K562 (cell line): ENCODE data around the gene MTMR10. TPM values are rescaled to one million over a fixed set of nuclear protein-coding genes. Genes with fewer than 3 reads are reported as not detected.

Experiments used
- ATAC-seq: fragments of 200-7000 bp; cut with Tn5 transposase; 3 replicates; pipeline ENCODE4 v1.9.1; 2020; ENCODE audit warnings: moderate library complexity
- BruUV-seq: library from RNA; stranded (reverse); fragments of 400-500 nt; replicated peaks from 2 replicates; lab custom pipeline; 2021; lab: Mats Ljungman, UMichigan
- CTCF ChIA-PET: fragments of 300-600 bp; formaldehyde crosslinking; extraction: SDS; loops from one replicate; lab custom pipeline; 2021; ENCODE audit warnings: low intra/inter-chr PET ratio; lab: Yijun Ruan, JAX
- POLR2A ChIA-PET: fragments of 300-600, 350-650 bp; sonication (Branson Sonifier 250); formaldehyde crosslinking; extraction: SDS; loops from one replicate; lab custom pipeline; 2021; ENCODE audit warnings: antibody characterized with exemption, inconsistent platforms; lab: Yijun Ruan, JAX
- DNase-seq, 4 experiments: peaks; one replicate each; pipeline versions ENCODE4 v3.0.0 to v3.0.0-alpha.2; 2011 to 2018; ENCODE audit warnings: low spot score in 3 of 4, mixed read lengths in 3 of 4; ENCODE audit errors: extremely low read depth in 1 of 4
- FAIRE-seq: peaks from 2 replicates; lab custom pipeline; 2011; peaks lifted over from hg19 to GRCh38; lab: Jason Lieb, UNC
- H2AFZ ChIP-seq: 2 replicates; pipeline ENCODE4 v1.6.0; 2011; ENCODE audit warnings: low read depth, low read length, control low read depth, inconsistent platforms
- H3K27ac ChIP-seq: fragments of 200-600 bp; 3 replicates; pipeline ENCODE4 v1.8.0; 2011; ENCODE audit warnings: low read depth, mild to moderate bottlenecking, control low read depth, inconsistent platforms, low read length, moderate library complexity, mixed read lengths; ENCODE audit errors: extremely low read depth
- H3K27me3 ChIP-seq, 2 experiments: fragments of 300-600 bp in 1 of 2; 2 replicates in 1 of 2; 3 replicates in 1 of 2; pipeline versions ENCODE4 v1.6.0 to v1.8.0; 2011; ENCODE audit warnings: inconsistent platforms in 2 of 2, low read length in 2 of 2, mild to moderate bottlenecking in 1 of 2, mixed read lengths in 1 of 2, moderate library complexity in 1 of 2; ENCODE audit not compliant: control insufficient read depth in 2 of 2, insufficient read depth in 2 of 2
- H3K36me3 ChIP-seq: fragments of 300-600 bp; 3 replicates; pipeline ENCODE4 v1.8.0; 2011; ENCODE audit warnings: mild to moderate bottlenecking, low read length, inconsistent platforms; ENCODE audit not compliant: control insufficient read depth, insufficient read depth
- H3K4me1 ChIP-seq, 2 experiments: fragments of 200-600 bp in 1 of 2; replicated peaks in 1 of 2; 2 replicates in 1 of 2; 3 replicates in 1 of 2; pipeline versions ENCODE4 v1.5.1 to v1.8.0; 2011; ENCODE audit warnings: inconsistent platforms in 2 of 2, low read length in 2 of 2, mild to moderate bottlenecking in 1 of 2, mixed read lengths in 1 of 2, moderate library complexity in 1 of 2; ENCODE audit not compliant: control insufficient read depth in 2 of 2, insufficient read depth in 2 of 2
- H3K4me2 ChIP-seq: 2 replicates; pipeline ENCODE4 v1.6.1; 2011; ENCODE audit warnings: low read length, control low read depth, inconsistent platforms, mixed read lengths; ENCODE audit not compliant: insufficient read depth
- H3K4me3 ChIP-seq: fragments of 200-600 bp; sonication (generic), shearing (Covaris generic); 2 replicates; pipeline ENCODE4 v1.5.1; 2016; ENCODE audit warnings: control low read depth, inconsistent platforms
- H3K79me2 ChIP-seq: fragments of 200-600 bp; 3 replicates; pipeline ENCODE4 v1.8.0; 2011; ENCODE audit warnings: low read length, inconsistent platforms; ENCODE audit not compliant: control insufficient read depth, insufficient read depth
- H3K9ac ChIP-seq, 2 experiments: 2 replicates each; pipeline versions ENCODE4 v1.6.0 to v1.6.1; 2011; ENCODE audit warnings: low read depth in 2 of 2, low read length in 2 of 2, control low read depth in 1 of 2, inconsistent platforms in 1 of 2, mild to moderate bottlenecking in 1 of 2, mixed read lengths in 1 of 2; ENCODE audit not compliant: insufficient read depth in 1 of 2
- H3K9me1 ChIP-seq: one replicate; pipeline ENCODE4 v1.6.0; 2011; ENCODE audit warnings: inconsistent platforms, mild to moderate bottlenecking, low read length, moderate library complexity; ENCODE audit not compliant: control insufficient read depth, insufficient read depth
- H3K9me3 ChIP-seq: replicated peaks from 2 replicates; pipeline ENCODE4 v1.5.1; 2011; ENCODE audit warnings: low read depth, low read length, inconsistent platforms; ENCODE audit not compliant: control insufficient read depth, insufficient read depth
- H4K20me1 ChIP-seq: replicated peaks from 2 replicates; pipeline ENCODE4 v1.6.1; 2011; ENCODE audit warnings: low read length, inconsistent platforms, mixed read lengths; ENCODE audit not compliant: control insufficient read depth, insufficient read depth
- EHMT2 ChIP-seq: fragments of 450-650 bp; IDR thresholded peaks from 2 replicates; pipeline ENCODE4 v1.6.1; 2018; ENCODE audit warnings: antibody characterized with exemption
- HDAC3 ChIP-seq: fragments of 450-650 bp; IDR thresholded peaks from 2 replicates; pipeline ENCODE4 v1.6.1; 2018; ENCODE audit warnings: borderline replicate concordance, mild to moderate bottlenecking, moderate library complexity; ENCODE audit not compliant: partially characterized antibody
- HMBOX1 ChIP-seq: sonication (generic); IDR thresholded peaks from 2 replicates; pipeline ENCODE4 v1.6.1; 2016
- MTF1 ChIP-seq: fragments of 250-450 bp; sonication (Bioruptor Pico); IDR thresholded peaks from 2 replicates; pipeline ENCODE4 v1.9.0; 2021; ENCODE audit warnings: moderate library complexity, mild to moderate bottlenecking, inconsistent platforms, borderline replicate concordance
- NFXL1 ChIP-seq: fragments of 450-650 bp; formaldehyde crosslinking; IDR thresholded peaks from 2 replicates; pipeline ENCODE4 v1.4.0; 2021; ENCODE audit warnings: mild to moderate bottlenecking
- PURB ChIP-seq: sonication (generic); formaldehyde crosslinking; IDR thresholded peaks from 2 replicates; pipeline ENCODE4 v1.9.0; 2021; ENCODE audit warnings: low read depth, mild to moderate bottlenecking, missing genetic modification reagents
- RAD51 ChIP-seq: fragments of 450-650 bp; IDR thresholded peaks from 2 replicates; pipeline ENCODE4 v1.7.1; 2016; ENCODE audit warnings: low read depth, mild to moderate bottlenecking, borderline replicate concordance
- RBM25 ChIP-seq: fragments of 200-400 bp; formaldehyde crosslinking; IDR thresholded peaks from 2 replicates; pipeline ENCODE4 v1.6.1; 2018; ENCODE audit warnings: low read length, low read depth, moderate library complexity; ENCODE audit not compliant: severe bottlenecking
- SAP30 ChIP-seq: fragments of 200-600 bp; sonication (generic); IDR thresholded peaks from 2 replicates; pipeline ENCODE4 v1.6.1; 2012; ENCODE audit warnings: borderline replicate concordance, low read depth, mild to moderate bottlenecking, moderate library complexity, low read length, control low read depth, inconsistent platforms; ENCODE audit not compliant: insufficient read depth, poor library complexity, severe bottlenecking
- SETDB1 ChIP-seq: IDR thresholded peaks from one replicate; pipeline ENCODE4 v1.6.1; 2012; ENCODE audit warnings: low read length, control low read depth, inconsistent platforms
- THRAP3 ChIP-seq: fragments of 450-650 bp; IDR thresholded peaks from 2 replicates; pipeline ENCODE4 v1.6.1; 2016; ENCODE audit warnings: mild to moderate bottlenecking, inconsistent platforms, borderline replicate concordance
- ZBTB12 ChIP-seq: fragments of 250-450 bp; sonication (Bioruptor Pico); IDR thresholded peaks from 2 replicates; pipeline ENCODE4 v1.4.0; 2020
- ZNF184 ChIP-seq: sonication (generic); formaldehyde crosslinking; IDR thresholded peaks from 2 replicates; pipeline ENCODE4 v1.5.0; 2020; ENCODE audit warnings: missing genetic modification reagents
- ZNF23 ChIP-seq: fragments of 250-450 bp; sonication (Bioruptor Pico); IDR thresholded peaks from 2 replicates; pipeline ENCODE4 v1.4.0; 2020; ENCODE audit warnings: mild to moderate bottlenecking
- WGBS: fragments of 100-300 bp; shearing (Covaris generic); methylation state at CpG from one replicate; pipeline ENCODE4 v1.1.6; 2016; ENCODE audit warnings: low coverage, mixed read lengths; ENCODE audit not compliant: insufficient coverage; ENCODE audit errors: missing lambda C conversion rate; 5-methylcytosine and 5-hydroxymethylcytosine counted together
- in situ Hi-C: fragments of 300-500 bp; cut with MboI; formaldehyde crosslinking; loops from 4 replicates; pipeline ENCODE4 v1.15.0; 2018; ENCODE audit warnings: inconsistent platforms, mixed read lengths
- intact Hi-C: fragments of 100-400 bp; cut with micrococcal nuclease; formaldehyde crosslinking; loops from 2 replicates; pipeline ENCODE4 v1.14.2; 2022
- polyA plus RNA-seq, 8 experiments: library from polyadenylated mRNA; depleted of rRNA in 4 of 8; stranded (reverse) in 5 of 8; unstranded in 3 of 8; fragments of >200 nt; fragmentation: Nextera tagmentation in 2 of 8; fragmentation: Illumina TruSeq in 1 of 8; extraction: Ambion mirVana in 2 of 8; extraction: Trizol in 1 of 8; gene quantifications; 2 replicates each; pipeline versions ENCODE4 v1.2.1 to v1.2.3, GENCODE V29; 2011 to 2014; ENCODE audit warnings: inconsistent platforms in 1 of 8, missing spikeins in 1 of 8
- total RNA-seq, 7 experiments: library from RNA; depleted of rRNA in 6 of 7; stranded (reverse); fragments of >200 nt in 6 of 7; fragmentation: Illumina TruSeq in 2 of 7; extraction: Trizol in 2 of 7; gene quantifications; 2 replicates each; pipeline versions ENCODE4 v1.2.1 to v1.2.3, GENCODE V29; 2011 to 2021; ENCODE audit warnings: low replicate concordance in 1 of 7

Gene MTMR10
- total and polyA plus RNA-seq, 9 of the 15 experiments (the other 6 are each of a cell fraction or from before 2014, with no cell fraction given), result 1.6 to 6.8 (median 4.8) TPM

- in situ Hi-C loops (no loop called here), intact Hi-C loops (no loop called here)
- no peaks in the 10 kb centered on the region for H4K20me1 ChIP-seq
- no peaks in the 10 kb centered on the region for H3K9me3 ChIP-seq
- CTCF ChIA-PET, result no interaction called here
- ATAC-seq, result no peak
- WGBS, result 0% methylated on average over 5 of the region's 5 CpGs
- no peak for DNase-seq
- TF ChIP-seq NFXL1 (CRISPR knock-in tag) (no peak), PURB (CRISPR knock-in tag) (no peak), RAD51 (no peak), ZNF23 (CRISPR knock-in tag) (no peak)
- POLR2A ChIA-PET, result no interaction called here
- H3K27ac ChIP-seq, result no peak overlapping the region
- no peak overlapping the region for H3K4me2 ChIP-seq
- H3K36me3 ChIP-seq, result no peaks in the 10 kb centered on the region
- no TSS peak for BruUV-seq
- no peak overlapping the region for H3K4me3 ChIP-seq
- H3K79me2 ChIP-seq, result no peaks in the 10 kb centered on the region
- H3K4me1 ChIP-seq, result peaks cover 0 to 4% of the 10 kb centered on the region in 2 experiments; a peak in 3 of 5 replicates
- H3K27me3 ChIP-seq, result peaks cover 8 to 12% of the 10 kb centered on the region in 2 experiments; a peak in 2 of 5 replicates
- no peak overlapping the region for H2AFZ ChIP-seq
- no peak for FAIRE-seq
- H3K9ac ChIP-seq, result no peak overlapping the region
- H3K9me1 ChIP-seq, result no peaks in the 10 kb centered on the region
These were observed 32.9 kb upstream of the MTMR10 start for GRCh38 chr15:31024330-31024729.

GRCh38 chr15:31023841-31024240 lies 32.4 kb upstream of the MTMR10 start:
- Histone ChIP-seq H2AFZ (no peak overlapping the region), H3K27ac (no peak overlapping the region), H3K9me3 (no peaks in the 10 kb centered on the region), H3K9ac (no peak overlapping the region), H3K4me3 (no peak overlapping the region), H3K27me3 (peaks cover 6 to 12% of the 10 kb centered on the region in 2 experiments; a peak in 2 of 5 replicates), H4K20me1 (no peaks in the 10 kb centered on the region), H3K79me2 (no peaks in the 10 kb centered on the region), H3K4me2 (no peak overlapping the region), H3K36me3 (no peaks in the 10 kb centered on the region), H3K9me1 (no peaks in the 10 kb centered on the region), H3K4me1 (peaks cover 0 to 4% of the 10 kb centered on the region in 2 experiments; a peak in 3 of 5 replicates)
- POLR2A ChIA-PET, result no interaction called here
- FAIRE-seq (no peak), DNase-seq (no peak), ATAC-seq (no peak)
- BruUV-seq, result no TSS peak
- WGBS, result 3% methylated on average over 5 of the region's 5 CpGs
- in situ Hi-C loops (no loop called here), intact Hi-C loops (no loop called here)
- CTCF ChIA-PET, result no interaction called here
- TF ChIP-seq HDAC3, result no peak
- no peak for TF ChIP-seq ZBTB12 (CRISPR knock-in tag)
- no peak for TF ChIP-seq SAP30
- no peak for TF ChIP-seq THRAP3
- no peak for TF ChIP-seq EHMT2
- no peak for TF ChIP-seq MTF1 (CRISPR knock-in tag)
- TF ChIP-seq SETDB1, result no peak
- TF ChIP-seq HMBOX1, result no peak
- TF ChIP-seq RBM25, result no peak
- TF ChIP-seq ZNF184, result no peak
